ENCODE results near the gene LACTBL1. TPM values are rescaled to one million over a fixed set of nuclear protein-coding genes. Genes with fewer than 3 reads are reported as not detected.
"Not testable (repeated sequence)": the region's sequence is repeated elsewhere in the genome, so short reads cannot be mapped to it uniquely, and the experiment has no call there.

LACTBL1 gene
- not detected for total RNA-seq
- not detected for polyA plus RNA-seq
- long read RNA-seq, donor 1, result 0 reads
- long read RNA-seq, donor 2, result 0 reads
- long read RNA-seq, donor 3, result 0 reads
- long read RNA-seq, donor 4, result 0 reads
- long read RNA-seq, donor 5, result 0 reads
- long read RNA-seq, donor 6, result 0 reads
- long read RNA-seq, donor 7, result 0 reads
- long read RNA-seq, donor 8, result 0 reads
- long read RNA-seq, donor 9, result 0 reads
- long read RNA-seq, donor 10, result 0 reads

DNA sequence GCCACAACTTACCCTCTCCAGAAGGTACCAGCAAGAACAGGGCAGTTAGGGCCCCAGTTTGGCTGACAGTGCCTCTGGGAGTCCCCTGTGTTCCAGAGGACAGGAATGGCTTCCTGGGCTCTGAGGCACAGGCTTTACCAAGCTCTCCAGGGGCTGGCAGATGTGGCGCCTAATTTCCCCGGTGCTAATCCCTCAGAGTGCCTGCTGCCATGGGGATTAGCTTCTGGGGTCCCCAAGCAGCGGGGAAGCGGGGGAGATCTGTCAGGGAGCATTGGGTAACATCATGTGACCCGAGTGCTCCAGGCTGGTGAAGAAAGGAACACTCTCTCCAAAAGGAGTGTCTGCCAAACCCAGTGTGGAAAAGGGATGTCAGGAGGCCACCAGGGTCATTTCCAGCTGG is at the start of gene LACTBL1:
Gene LACTBL1, minus strand, starts transcription at position 107 of the 400 bp plus-strand sequence. CDS start 550 bp downstream, outside the sequence.
- WGBS, result 84% methylated on average over 5 of the region's 5 CpGs
- H3K27me3 ChIP-seq (ENCODE audit: control insufficient read depth in 2 of 2, insufficient read depth in 1 of 2, low read length in 1 of 2), result peaks cover 2 to 26% of the 10 kb centered on the region in 2 donors

DNA sequence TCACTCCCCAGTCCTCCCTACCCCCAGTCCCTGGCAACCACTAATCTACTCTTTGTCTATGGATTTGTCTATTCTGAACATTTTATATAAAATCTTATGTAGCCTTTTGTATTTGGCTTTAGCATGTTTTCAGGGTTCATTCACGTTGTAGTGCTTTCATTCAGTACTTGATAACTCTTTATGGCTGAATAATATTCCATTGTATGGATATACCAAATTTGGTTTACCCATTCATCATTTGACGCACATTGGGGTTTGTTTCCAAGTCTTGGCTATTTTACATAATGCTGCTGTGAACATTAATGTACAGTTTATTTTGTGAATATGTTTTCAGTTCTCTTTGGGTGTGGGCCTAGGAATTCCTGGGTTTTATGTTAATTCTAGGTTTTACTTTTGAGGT is 49.2 kb upstream of the LACTBL1 start:
- WGBS, result 95% methylated on average over 2 of the region's 2 CpGs
- H3K4me1 ChIP-seq (ENCODE audit: control insufficient read depth in 2 of 2, insufficient read depth in 2 of 2, low read length in 2 of 2), result peaks cover 6 to 7% of the 10 kb centered on the region in 2 donors
- no peaks in the 10 kb centered on the region for H3K36me3 ChIP-seq (ENCODE audit: control insufficient read depth in 2 of 2, insufficient read depth in 2 of 2, low read length in 1 of 2)
- no peaks in the 10 kb centered on the region for H3K27me3 ChIP-seq (ENCODE audit: control insufficient read depth in 2 of 2, insufficient read depth in 1 of 2, low read length in 1 of 2)
- H3K9me3 ChIP-seq (ENCODE audit: control insufficient read depth in 2 of 2, insufficient read depth in 1 of 2, low read length in 1 of 2), result peaks cover 0 to 5% of the 10 kb centered on the region in 2 donors
- DNase-seq (ENCODE audit: low read depth in 6 of 9, low spot score in 9 of 9), result no peak
- no peak overlapping the region for H3K4me3 ChIP-seq (ENCODE audit: low read length in 2 of 2)
- no peak overlapping the region for H3K27ac ChIP-seq (ENCODE audit: low read depth in 1 of 2, low read length in 1 of 2)

More for the DNA sequence above, at the start of gene LACTBL1:
- Histone ChIP-seq H3K4me1 (ENCODE audit: control insufficient read depth in 2 of 2, insufficient read depth in 2 of 2, low read length in 2 of 2) (no peaks in the 10 kb centered on the region), H3K36me3 (ENCODE audit: control insufficient read depth in 2 of 2, insufficient read depth in 2 of 2, low read length in 1 of 2) (no peaks in the 10 kb centered on the region), H3K9me3 (ENCODE audit: control insufficient read depth in 2 of 2, insufficient read depth in 1 of 2, low read length in 1 of 2) (no peaks in the 10 kb centered on the region), H3K4me3 (ENCODE audit: low read length in 2 of 2) (no peak within 1 kb of the TSS), H3K27ac (ENCODE audit: low read depth in 1 of 2, low read length in 1 of 2) (no peak within 1 kb of the TSS)
- DNase-seq (ENCODE audit: low read depth in 6 of 9, low spot score in 9 of 9), result no peak

DNA sequence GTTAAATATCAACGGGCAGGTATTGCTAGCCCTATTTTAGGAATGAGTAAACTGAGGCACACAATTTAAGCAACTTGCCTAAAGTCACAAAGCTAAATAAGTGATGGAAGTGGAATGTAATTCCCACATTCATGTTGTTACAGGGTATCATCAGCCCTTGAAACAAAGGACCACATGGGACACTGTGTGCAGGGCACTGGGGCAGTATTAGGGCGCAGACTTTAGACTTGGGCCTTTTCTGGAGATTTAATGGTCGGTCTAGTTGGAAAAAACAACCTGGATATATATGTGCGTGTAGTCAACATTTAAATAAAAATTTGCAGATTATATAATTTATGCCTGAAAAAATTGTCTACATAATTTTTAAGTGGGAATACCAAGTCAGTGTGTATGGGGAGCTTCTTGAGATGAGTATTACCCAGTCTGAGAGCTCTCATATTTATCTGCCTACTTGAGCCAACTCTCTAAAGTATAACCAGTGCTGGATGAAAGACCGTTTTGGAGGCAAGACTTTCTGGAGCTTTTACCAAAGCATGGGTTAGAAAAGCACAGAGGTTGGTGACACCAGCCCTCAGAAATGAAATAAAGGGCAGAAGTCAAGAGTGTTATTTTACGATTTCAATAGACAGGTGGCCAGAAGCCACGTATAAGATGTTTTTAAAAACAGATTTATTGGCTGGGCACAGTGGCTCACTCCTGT is 48.2 kb upstream of the LACTBL1 start:
- no peak for DNase-seq (ENCODE audit: low read depth in 6 of 9, low spot score in 9 of 9)
- peak overlapping the region; percentile 76 to 94 for H3K4me3 ChIP-seq (ENCODE audit: low read length in 2 of 2)
- WGBS, result 45% methylated on average over 7 of the region's 7 CpGs

GRCh38 chr1:23019863-23020625 is 47.4 kb upstream of the LACTBL1 start:
- WGBS, result under 1% methylated on average over 42 of the region's 42 CpGs
- Histone ChIP-seq H3K9me3 (ENCODE audit: control insufficient read depth in 2 of 2, insufficient read depth in 1 of 2, low read length in 1 of 2) (peaks cover 0 to 5% of the 10 kb centered on the region in 2 donors), H3K4me1 (ENCODE audit: control insufficient read depth in 2 of 2, insufficient read depth in 2 of 2, low read length in 2 of 2) (peaks cover 6 to 7% of the 10 kb centered on the region in 2 donors), H3K27ac (ENCODE audit: low read depth in 1 of 2, low read length in 1 of 2) (peak overlapping the region; percentile 72 to 94), H3K27me3 (ENCODE audit: control insufficient read depth in 2 of 2, insufficient read depth in 1 of 2, low read length in 1 of 2) (no peaks in the 10 kb centered on the region), H3K36me3 (ENCODE audit: control insufficient read depth in 2 of 2, insufficient read depth in 2 of 2, low read length in 1 of 2) (no peaks in the 10 kb centered on the region), H3K4me3 (ENCODE audit: low read length in 2 of 2) (peak overlapping the region; percentile 76 to 94)
- peak; percentile 28 to 74 (median 43) for DNase-seq (ENCODE audit: low read depth in 6 of 9, low spot score in 9 of 9)

More for the DNA sequence above, 48.2 kb upstream of the LACTBL1 start:
- H3K27me3 ChIP-seq (ENCODE audit: control insufficient read depth in 2 of 2, insufficient read depth in 1 of 2, low read length in 1 of 2), result no peaks in the 10 kb centered on the region
- peaks cover 0 to 5% of the 10 kb centered on the region in 2 donors for H3K9me3 ChIP-seq (ENCODE audit: control insufficient read depth in 2 of 2, insufficient read depth in 1 of 2, low read length in 1 of 2)
- no peak overlapping the region for H3K27ac ChIP-seq (ENCODE audit: low read depth in 1 of 2, low read length in 1 of 2)
- H3K4me1 ChIP-seq (ENCODE audit: control insufficient read depth in 2 of 2, insufficient read depth in 2 of 2, low read length in 2 of 2), result peaks cover 6 to 7% of the 10 kb centered on the region in 2 donors
- no peaks in the 10 kb centered on the region for H3K36me3 ChIP-seq (ENCODE audit: control insufficient read depth in 2 of 2, insufficient read depth in 2 of 2, low read length in 1 of 2)

- H3K36me3 ChIP-seq (ENCODE audit: control insufficient read depth in 2 of 2, insufficient read depth in 2 of 2, low read length in 1 of 2), result no peaks in the 10 kb centered on the region
- H3K27me3 ChIP-seq (ENCODE audit: control insufficient read depth in 2 of 2, insufficient read depth in 1 of 2, low read length in 1 of 2), result no peaks in the 10 kb centered on the region
- peak; percentile 77 to 97 (median 92) for DNase-seq (ENCODE audit: low read depth in 6 of 9, low spot score in 9 of 9)
- H3K9me3 ChIP-seq (ENCODE audit: control insufficient read depth in 2 of 2, insufficient read depth in 1 of 2, low read length in 1 of 2), result peaks cover 0 to 5% of the 10 kb centered on the region in 2 donors
- H3K4me1 ChIP-seq (ENCODE audit: control insufficient read depth in 2 of 2, insufficient read depth in 2 of 2, low read length in 2 of 2), result peaks cover 6 to 7% of the 10 kb centered on the region in 2 donors
- peak within 1 kb of the TSS; percentile 72 to 94 for H3K27ac ChIP-seq (ENCODE audit: low read depth in 1 of 2, low read length in 1 of 2)
- under 1% methylated on average over 85 of the region's 85 CpGs for WGBS
- H3K4me3 ChIP-seq (ENCODE audit: low read length in 2 of 2), result peak within 1 kb of the TSS; percentile 76 to 94
These were observed 46.6 kb upstream of the LACTBL1 start, which contains the start of gene KDM1A for GRCh38 chr1:23019094-23019862. Gene KDM1A, plus strand, starts transcription at chr1:23019468. Its CDS starts 129 bp downstream, at chr1:23019597.

- 40% methylated on average over 10 of the region's 10 CpGs for WGBS
- Histone ChIP-seq H3K36me3 (ENCODE audit: control insufficient read depth in 2 of 2, insufficient read depth in 2 of 2, low read length in 1 of 2) (no peaks in the 10 kb centered on the region), H3K9me3 (ENCODE audit: control insufficient read depth in 2 of 2, insufficient read depth in 1 of 2, low read length in 1 of 2) (peaks cover 0 to 5% of the 10 kb centered on the region in 2 donors), H3K27me3 (ENCODE audit: control insufficient read depth in 2 of 2, insufficient read depth in 1 of 2, low read length in 1 of 2) (no peaks in the 10 kb centered on the region), H3K4me1 (ENCODE audit: control insufficient read depth in 2 of 2, insufficient read depth in 2 of 2, low read length in 2 of 2) (peaks cover 6 to 7% of the 10 kb centered on the region in 2 donors), H3K27ac (ENCODE audit: low read depth in 1 of 2, low read length in 1 of 2) (peak overlapping the region in 1 of 2 donors; percentile 50), H3K4me3 (ENCODE audit: low read length in 2 of 2) (peak overlapping the region; percentile 76 to 94)
- no peak for DNase-seq (ENCODE audit: low read depth in 6 of 9, low spot score in 9 of 9)
These were observed 46.0 kb upstream of the LACTBL1 start for GRCh38 chr1:23018661-23019093.

DNA sequence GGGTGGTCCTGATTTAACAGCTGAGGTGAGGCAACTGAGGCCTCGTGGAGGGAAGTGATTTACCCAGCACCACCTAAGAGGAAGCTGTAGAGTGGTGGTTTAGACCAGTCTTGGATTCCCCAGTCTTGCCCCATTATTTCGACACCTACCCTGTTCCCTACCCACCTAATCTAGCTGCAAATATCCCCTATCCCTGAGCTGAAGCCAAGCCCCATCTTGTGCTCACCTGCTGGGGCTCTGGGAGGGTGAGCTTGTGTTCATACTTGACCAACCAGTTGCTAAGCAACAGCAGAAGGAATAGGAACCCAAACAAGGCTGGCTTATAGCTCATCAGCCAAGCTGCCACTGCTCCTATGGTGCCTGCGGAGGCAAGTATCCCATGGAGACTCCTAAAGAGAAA is 41.0 kb upstream of the LACTBL1 start:
- Histone ChIP-seq H3K36me3 (ENCODE audit: control insufficient read depth in 2 of 2, insufficient read depth in 2 of 2, low read length in 1 of 2) (no peaks in the 10 kb centered on the region), H3K4me3 (ENCODE audit: low read length in 2 of 2) (no peak overlapping the region), H3K4me1 (ENCODE audit: control insufficient read depth in 2 of 2, insufficient read depth in 2 of 2, low read length in 2 of 2) (peaks cover 0 to under 1% of the 10 kb centered on the region in 2 donors), H3K27ac (ENCODE audit: low read depth in 1 of 2, low read length in 1 of 2) (no peak overlapping the region), H3K27me3 (ENCODE audit: control insufficient read depth in 2 of 2, insufficient read depth in 1 of 2, low read length in 1 of 2) (no peaks in the 10 kb centered on the region), H3K9me3 (ENCODE audit: control insufficient read depth in 2 of 2, insufficient read depth in 1 of 2, low read length in 1 of 2) (no peaks in the 10 kb centered on the region)
- no peak for DNase-seq (ENCODE audit: low read depth in 6 of 9, low spot score in 9 of 9)
- 84% methylated on average over 3 of the region's 3 CpGs for WGBS

- DNase-seq (ENCODE audit: low read depth in 6 of 9, low spot score in 9 of 9); H3K27me3 ChIP-seq (ENCODE audit: control insufficient read depth in 2 of 2, insufficient read depth in 1 of 2, low read length in 1 of 2); H3K4me3 ChIP-seq (ENCODE audit: low read length in 2 of 2); H3K36me3 ChIP-seq (ENCODE audit: control insufficient read depth in 2 of 2, insufficient read depth in 2 of 2, low read length in 1 of 2); H3K9me3 ChIP-seq (ENCODE audit: control insufficient read depth in 2 of 2, insufficient read depth in 1 of 2, low read length in 1 of 2); H3K4me1 ChIP-seq (ENCODE audit: control insufficient read depth in 2 of 2, insufficient read depth in 2 of 2, low read length in 2 of 2); H3K27ac ChIP-seq (ENCODE audit: low read depth in 1 of 2, low read length in 1 of 2): not testable (repeated sequence)
- 95% methylated on average over 8 of the region's 8 CpGs for WGBS
These were observed 37.4 kb upstream of the LACTBL1 start for GRCh38 chr1:23010025-23010424.

Measured in thymus (tissue), 14 donors.